NB4 (cell line): ENCODE results near the gene MCTP2.
"Not testable (repeated sequence)": the region's sequence is repeated elsewhere in the genome, so short reads cannot be mapped to it uniquely, and the experiment has no call there.

Experiments
- DNase-seq: peaks from one replicate; pipeline ENCODE4 v3.0.0; 2010; ENCODE audit warnings: low read depth
- H3K4me3 ChIP-seq: one replicate; pipeline ENCODE4 v1.5.1; 2011; ENCODE audit warnings: mild to moderate bottlenecking, low read depth, low read length, moderate library complexity
- CTCF ChIP-seq: IDR thresholded peaks from one replicate; pipeline ENCODE4 v1.5.1; 2012; ENCODE audit warnings: low read depth, low read length
- MYC ChIP-seq: IDR thresholded peaks from 2 replicates; pipeline ENCODE4 v1.6.1; 2011; ENCODE audit warnings: low read depth, low read length
- POLR2A ChIP-seq: IDR thresholded peaks from 2 replicates; pipeline ENCODE4 v1.6.1; 2011; ENCODE audit warnings: mild to moderate bottlenecking; ENCODE audit not compliant: insufficient read length; ENCODE audit errors: extremely low read depth
- TF ChIP-seq, protein P1 (sequence below): IDR thresholded peaks from 2 replicates; pipeline ENCODE4 v1.6.1; 2011; ENCODE audit warnings: low read depth, low read length

Gene MCTP2

GRCh38 chr15:94478763-94479162, 247.4 kb downstream of the MCTP2 start:
- no peak overlapping the region for H3K4me3 ChIP-seq
- DNase-seq: no peak
- TF ChIP-seq, protein P1, sequence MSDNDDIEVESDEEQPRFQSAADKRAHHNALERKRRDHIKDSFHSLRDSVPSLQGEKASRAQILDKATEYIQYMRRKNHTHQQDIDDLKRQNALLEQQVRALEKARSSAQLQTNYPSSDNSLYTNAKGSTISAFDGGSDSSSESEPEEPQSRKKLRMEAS: no peak
- TF ChIP-seq MYC: no peak
- no peak for TF ChIP-seq POLR2A
- TF ChIP-seq CTCF: no peak

DNA sequence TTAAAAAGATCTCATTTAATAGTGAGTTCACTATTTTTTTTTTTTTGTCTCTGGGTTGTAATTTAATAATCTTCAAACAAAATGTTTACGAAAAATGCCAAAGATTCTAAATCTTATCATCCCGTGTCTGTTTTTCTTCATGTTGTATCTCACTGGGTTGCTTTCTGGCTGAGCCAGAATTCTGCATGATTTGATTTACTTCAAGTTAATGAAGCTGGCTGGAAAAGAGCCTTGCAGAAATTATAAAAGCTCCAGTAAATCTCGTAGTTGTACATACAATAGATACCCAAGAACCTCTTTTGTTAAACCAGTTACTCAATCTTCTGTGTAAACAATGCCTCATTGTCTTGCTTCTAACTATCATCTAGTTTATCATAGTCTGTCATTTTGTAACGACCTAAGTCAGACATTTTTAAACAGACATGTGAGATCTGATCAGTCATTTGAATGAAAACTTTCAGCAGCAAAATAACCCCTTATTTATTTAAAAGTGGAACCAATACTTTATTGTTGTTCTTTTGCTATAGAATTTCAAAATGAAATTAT, 249.0 kb downstream of the MCTP2 start:
- DNase-seq: no peak
- no peak for TF ChIP-seq CTCF
- no peak for TF ChIP-seq MYC
- no peak for TF ChIP-seq POLR2A
- TF ChIP-seq, protein P1: no peak
- H3K4me3 ChIP-seq: no peak overlapping the region

DNA sequence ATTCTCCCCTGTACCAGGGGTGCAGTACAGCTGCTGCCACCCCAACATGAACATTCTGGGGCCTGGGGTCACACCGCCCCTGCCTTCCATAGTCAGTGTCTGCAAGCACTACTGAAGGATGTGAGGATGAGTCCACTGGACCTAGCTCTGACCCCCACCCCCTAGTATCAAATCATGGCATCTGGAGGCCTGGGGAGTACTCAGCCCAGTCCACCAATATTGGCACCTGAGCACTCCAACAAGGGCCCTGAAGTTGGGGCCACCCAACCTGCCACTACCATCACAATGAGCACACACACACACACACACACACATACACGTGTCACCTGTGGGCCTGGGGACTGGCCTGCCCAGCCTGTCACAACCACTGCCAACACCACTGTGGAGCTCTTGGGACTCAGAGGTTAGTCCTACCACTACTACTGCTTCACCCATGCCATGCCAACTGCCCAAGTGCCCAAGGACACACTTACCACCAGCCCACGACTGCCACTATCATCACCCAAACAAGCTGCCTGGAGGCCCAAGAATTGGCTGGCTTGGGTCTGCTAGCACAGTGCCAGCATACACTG, 253.9 kb downstream of the MCTP2 start:
- TF ChIP-seq, protein P1: no peak
- TF ChIP-seq POLR2A (no peak), MYC (no peak), CTCF (no peak)
- DNase-seq: no peak
- no peak overlapping the region for H3K4me3 ChIP-seq

GRCh38 chr15:94487635-94488034, 256.3 kb downstream of the MCTP2 start:
- no peak for DNase-seq
- TF ChIP-seq CTCF (no peak), POLR2A (no peak), MYC (no peak)
- TF ChIP-seq, protein P1: no peak
- H3K4me3 ChIP-seq: no peak overlapping the region

DNA sequence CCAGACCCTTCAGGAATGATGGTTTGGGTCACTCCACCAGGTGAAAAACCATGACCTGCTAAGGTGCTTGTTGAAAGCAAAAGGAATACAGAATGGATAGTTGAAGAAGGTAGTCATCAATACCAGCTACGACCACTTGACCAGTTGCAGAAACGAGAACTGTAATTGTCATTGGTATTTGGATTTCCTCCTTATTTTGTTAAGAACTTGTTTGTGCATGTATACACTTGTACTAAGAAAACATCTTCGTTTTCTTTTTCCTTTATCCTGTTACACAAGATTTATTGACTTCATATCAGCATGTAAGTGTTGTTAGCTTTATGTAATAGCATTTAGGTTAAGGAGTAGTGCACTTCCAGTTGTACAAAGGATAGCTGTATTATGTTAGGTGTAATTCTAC, 261.8 kb downstream of the MCTP2 start:
- no peak for TF ChIP-seq POLR2A
- TF ChIP-seq, protein P1: no peak
- TF ChIP-seq MYC: no peak
- TF ChIP-seq CTCF: no peak
- no peak overlapping the region for H3K4me3 ChIP-seq

DNA sequence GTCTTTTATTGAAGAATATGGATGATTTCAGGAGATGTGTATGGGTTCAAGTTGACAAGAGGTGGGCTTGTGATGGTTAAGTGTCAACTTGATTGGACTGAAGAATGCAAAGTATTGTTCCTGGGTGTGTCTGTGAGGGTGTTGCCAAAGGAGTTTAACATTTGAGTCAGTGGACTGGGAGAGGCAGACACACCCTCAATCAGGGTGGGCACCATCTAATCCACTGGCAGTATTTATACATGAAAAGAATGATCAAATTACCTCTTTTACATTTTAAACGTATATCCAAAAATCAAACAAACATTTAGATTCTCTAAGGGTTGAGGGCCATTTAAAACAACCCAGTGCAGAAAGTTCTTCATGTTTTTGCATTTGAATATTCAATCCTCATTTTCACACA, 262.2 kb downstream of the MCTP2 start:
- not testable (repeated sequence) for DNase-seq, H3K4me3 ChIP-seq

More for the DNA sequence above, 261.8 kb downstream of the MCTP2 start:
- no peak for DNase-seq

GRCh38 chr15:94494732-94495131, 263.4 kb downstream of the MCTP2 start:
- H3K4me3 ChIP-seq: no peak overlapping the region
- no peak for TF ChIP-seq POLR2A
- no peak for TF ChIP-seq MYC
- TF ChIP-seq, protein P1: no peak
- no peak for TF ChIP-seq CTCF
- DNase-seq: no peak
